NCI-H2081 treated with DMSO at 0.1 percent for 48 hours (cell line): ENCODE data around the gene P2RX5.
"Not testable (repeated sequence)": the region's sequence is repeated elsewhere in the genome, so short reads cannot be mapped to it uniquely, and the experiment has no call there.

Experiments
- DNase-seq: peaks from one replicate; lab custom pipeline; 2025; lab: John Stamatoyannopoulos, UW

Gene P2RX5, protein sequence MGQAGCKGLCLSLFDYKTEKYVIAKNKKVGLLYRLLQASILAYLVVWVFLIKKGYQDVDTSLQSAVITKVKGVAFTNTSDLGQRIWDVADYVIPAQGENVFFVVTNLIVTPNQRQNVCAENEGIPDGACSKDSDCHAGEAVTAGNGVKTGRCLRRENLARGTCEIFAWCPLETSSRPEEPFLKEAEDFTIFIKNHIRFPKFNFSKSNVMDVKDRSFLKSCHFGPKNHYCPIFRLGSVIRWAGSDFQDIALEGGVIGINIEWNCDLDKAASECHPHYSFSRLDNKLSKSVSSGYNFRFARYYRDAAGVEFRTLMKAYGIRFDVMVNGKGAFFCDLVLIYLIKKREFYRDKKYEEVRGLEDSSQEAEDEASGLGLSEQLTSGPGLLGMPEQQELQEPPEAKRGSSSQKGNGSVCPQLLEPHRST

DNA sequence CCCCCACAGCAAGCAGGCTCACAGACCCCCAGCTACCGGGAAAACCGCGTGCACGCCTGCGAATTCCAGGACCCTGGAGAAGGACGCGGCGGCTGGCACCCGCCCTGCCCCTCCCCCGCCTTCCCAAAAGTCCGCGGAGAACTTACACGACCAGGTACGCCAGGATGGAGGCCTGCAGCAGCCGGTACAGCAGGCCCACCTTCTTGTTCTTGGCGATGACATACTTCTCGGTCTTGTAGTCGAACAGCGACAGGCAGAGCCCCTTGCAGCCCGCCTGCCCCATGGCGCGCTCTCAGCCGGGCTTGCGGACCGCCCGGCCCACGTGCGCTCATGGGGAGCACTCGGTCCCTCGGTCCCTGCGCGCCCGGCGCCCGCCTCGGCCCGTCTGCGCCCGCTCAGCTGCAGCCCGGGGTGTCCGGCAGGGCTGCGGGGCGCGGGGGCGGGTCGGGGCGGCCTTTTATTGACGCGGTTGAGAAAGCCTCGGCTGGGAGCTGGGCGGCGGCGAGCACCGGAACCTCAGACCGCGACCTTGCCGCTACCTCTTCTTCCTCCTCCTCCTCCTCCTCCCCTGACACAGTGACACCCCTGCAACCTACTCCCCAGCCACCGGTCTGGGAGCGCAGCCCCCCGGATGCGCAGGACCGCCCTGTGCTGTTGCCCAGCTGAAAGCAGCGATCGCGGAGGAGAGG, at the start of gene P2RX5:
Gene P2RX5, minus strand, starts transcription at position 433 of the 689 bp plus-strand sequence. Its CDS starts 150 bp downstream, at position 283.
- no peak for DNase-seq

DNA sequence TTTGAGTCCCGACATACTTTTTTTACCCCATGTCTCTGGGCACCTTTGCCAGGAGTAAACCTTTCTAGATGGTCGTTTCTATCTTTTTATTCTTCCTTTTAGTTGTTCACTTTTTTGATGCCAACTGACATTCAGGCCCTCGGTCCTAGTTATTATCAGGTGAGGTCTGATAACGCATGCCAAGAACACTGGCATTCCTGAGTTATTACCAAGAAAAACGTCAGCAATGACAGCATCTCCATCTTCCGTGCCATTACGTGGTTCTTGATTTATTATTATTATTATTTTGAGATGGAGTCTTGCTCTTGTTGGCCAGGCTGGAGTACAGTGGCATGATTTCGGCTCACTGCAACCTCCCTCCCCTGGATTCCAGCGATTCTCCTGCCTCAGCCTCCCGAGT, 49.1 kb upstream of the P2RX5 start:
- DNase-seq = no peak

GRCh38 chr17:3744014-3744413, 48.1 kb upstream of the P2RX5 start:
- no peak for DNase-seq

DNA sequence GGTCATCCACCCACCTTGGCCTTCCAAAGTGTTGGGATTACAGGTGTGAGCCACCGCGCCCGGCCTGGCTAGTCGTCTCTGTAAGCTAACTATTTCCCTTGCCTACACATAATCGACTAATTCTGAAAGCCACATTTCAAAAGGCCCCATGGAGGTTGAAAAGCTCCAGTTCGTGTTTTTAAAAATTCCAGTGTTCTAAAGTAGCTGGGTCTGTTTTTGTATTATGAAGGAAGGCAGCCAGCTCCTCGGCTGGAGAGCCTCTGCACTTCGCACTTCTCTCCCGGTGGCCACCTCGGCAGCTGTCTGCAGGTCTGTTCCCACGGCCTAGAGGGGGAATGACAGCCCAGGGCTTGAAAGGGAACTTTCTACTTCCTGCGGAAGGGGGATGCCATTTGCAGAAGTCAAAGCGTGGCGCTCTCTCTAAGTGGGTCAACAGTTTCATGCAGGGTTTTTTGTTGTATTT, 44.7 kb upstream of the P2RX5 start:
- no peak for DNase-seq

DNA sequence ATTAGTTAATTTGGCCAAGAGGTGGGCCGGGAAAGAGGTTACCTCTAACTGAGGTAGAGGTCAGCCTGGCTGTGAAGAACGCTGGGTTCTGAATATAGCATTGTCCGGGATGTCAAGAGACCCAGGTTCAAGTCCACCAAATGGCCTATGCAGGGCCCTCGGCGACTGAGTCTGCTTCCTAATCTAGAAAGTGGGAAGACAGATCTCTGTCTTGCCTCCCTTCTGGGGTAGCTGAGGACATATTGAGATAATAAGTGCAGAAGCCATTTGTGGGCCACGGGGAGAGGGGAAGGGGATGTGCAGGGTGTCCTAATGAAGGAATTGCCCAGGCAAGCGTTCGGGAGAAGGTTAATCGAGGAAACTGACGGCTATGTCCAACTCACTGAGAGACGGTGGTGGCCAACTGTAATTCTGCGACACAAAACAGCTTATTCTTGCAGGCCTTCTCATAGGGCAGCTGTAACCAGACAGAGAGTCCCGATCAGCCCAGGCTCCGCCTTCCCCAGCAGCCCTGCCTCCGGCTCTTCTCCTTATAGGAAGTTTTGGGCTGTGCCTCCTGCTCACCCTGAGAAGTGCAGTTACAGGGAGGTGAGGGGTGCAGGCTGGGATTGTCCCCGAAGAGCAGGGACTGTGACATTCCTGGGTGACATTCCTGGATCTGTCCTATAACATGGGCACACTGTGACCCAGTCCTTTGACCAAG, 43.6 kb upstream of the P2RX5 start:
- no peak for DNase-seq

- DNase-seq = no peak
Measured at GRCh38 chr17:3738562-3739295, 42.8 kb upstream of the P2RX5 start.

- no peak for DNase-seq
Measured at GRCh38 chr17:3735515-3735914, 39.6 kb upstream of the P2RX5 start.

DNA sequence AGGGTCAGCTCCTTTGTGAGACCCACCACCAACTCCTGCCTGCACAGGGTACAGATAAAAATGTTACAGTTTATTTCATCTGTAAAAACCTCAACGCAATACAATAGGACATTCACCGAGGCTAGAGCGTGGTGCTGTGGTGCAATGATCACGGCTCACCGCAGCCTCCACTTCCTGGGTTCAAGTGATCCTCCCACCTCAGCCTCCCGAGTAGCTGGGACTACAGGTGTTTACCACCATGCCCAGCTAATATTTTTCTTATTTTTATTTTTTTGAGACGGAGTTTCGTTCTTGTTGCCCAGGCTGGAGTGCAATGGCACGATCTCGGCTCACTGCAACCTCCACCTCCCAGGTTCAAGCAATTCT, 38.9 kb upstream of the P2RX5 start:
- DNase-seq = not testable (repeated sequence)

DNA sequence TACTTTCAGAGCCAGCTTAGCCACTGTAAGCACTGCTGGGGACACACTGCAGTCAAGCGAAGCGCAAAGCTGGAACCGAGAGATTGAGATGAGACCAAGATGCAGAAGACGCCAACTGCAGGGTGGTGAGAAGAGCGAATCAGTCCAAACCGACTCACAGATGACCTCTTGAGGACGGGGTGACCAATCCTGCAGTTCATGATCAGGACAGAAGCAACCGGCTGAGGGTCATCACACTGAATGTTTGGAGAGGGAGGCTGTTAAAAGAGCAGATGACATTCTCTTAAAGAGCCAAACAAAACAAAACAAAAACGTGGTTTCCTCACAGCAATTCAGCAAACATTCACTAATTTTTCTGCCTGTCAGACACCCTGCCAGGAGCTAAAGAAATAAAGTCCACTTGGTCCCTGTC, 36.3 kb upstream of the P2RX5 start:
- no peak for DNase-seq

DNA sequence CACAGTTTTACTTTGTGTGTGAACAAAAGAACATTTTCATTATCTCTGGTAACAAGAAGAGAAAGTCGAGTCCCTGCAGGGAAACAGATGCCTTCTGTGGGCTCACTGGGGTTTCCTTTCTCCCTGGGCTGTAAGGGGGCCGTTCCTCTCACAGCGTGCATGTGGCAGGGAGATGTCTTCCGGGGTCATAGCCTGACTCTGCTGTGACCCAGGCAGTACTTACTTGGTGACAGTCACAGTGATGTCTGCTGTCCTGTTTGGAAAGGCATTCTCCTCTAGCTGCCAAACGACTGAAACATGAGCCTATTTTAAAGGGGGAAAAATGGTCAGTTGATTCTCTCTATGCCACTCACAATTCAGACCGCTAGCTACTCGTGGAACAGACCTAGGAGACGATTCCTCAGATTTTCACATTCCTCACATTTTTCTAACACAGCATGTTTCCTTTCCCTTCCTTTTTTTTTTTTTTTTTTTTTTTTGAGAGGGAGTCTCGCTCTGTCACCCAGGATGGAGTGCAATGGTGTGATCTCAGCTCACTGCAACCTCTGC, 35.0 kb upstream of the P2RX5 start:
- no peak for DNase-seq

DNA sequence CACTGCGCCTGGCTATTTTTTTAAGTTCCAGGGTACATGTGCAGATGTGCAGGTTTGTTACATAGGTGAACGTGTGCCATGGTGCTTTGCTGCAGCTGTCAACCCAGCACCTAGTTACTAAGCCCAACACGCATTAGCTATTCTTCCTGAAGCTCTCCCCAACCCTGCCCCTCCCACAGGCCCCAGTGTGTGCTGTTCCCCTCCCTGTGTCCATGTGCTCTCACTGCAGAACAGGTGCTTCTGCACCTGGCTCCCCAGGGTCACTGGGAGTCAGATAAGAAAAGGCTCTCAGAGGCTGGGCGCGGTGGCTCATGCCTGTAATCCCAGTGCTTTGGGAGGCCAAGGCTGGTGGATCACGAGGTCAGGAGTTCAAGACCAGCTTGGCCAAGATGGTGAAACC, 33.9 kb upstream of the P2RX5 start:
- no peak for DNase-seq

DNA sequence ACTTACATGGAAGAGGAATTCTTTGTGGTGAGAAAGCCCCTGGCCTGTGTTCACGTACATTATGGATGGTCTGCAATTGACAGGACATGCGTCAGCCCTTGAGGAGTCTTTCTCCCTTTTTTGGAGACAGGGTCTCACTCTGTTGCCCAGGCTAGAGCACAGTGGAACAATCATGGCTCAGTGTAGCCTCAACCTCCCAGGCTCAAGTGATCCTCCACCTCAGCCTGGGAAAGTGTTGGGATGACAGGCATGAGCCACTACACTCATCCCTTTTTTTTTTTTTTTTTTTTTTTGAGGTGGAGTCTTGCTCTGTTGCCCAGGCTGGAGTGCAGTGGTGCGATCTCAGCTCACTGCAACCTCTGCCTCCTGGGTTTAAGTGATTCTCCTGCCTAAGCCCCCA, 32.1 kb upstream of the P2RX5 start:
- not testable (repeated sequence) for DNase-seq

DNA sequence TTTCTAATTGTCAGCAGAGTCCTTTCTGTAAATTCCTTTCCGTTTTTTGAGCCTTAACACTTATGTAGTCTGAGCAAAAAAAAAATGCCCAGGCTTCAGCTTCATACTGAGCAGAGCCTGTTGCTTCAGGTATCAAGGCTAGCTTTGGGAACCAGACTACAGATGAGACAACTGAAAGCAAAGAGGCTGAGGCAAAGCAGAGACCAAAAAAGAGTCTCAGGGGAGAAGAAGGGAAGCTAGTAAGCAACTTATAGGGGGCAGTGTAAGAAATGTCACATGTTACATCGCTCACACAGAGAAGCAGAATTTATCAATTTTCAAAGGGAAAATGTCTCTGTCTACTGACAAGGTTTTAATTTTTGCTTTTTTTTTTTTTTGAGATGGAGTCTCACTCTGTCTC, 31.1 kb upstream of the P2RX5 start:
- DNase-seq = no peak

DNA sequence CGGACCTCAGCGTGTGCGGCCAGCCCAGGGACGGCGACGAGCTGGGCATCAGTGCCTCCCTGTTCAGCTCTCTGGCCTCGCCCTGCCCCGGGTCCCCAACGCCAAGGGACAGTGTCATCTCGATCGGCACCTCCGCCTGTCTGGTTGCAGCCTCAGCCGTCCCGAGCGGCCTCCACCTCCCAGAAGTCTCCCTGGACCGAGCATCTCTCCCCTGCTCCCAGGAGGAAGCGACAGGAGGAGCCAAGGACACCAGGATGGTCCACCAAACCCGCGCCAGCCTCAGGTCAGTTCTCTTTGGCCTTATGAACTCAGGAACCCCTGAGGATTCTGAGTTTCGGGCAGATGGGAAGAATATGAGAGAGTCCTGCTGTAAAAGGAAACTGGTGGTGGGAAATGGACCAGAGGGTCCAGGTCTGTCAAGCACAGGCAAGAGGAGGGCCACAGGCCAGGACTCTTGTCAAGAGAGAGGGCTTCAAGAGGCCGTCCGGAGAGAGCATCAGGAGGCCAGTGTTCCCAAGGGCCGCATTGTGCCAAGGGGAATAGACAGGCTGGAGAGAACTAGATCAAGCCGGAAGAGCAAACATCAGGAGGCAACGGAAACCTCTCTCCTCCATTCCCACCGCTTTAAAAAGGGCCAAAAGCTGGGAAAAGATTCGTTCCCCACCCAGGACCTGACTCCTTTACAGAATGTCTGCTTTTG, 28.6 kb upstream of the P2RX5 start:
- no peak for DNase-seq

DNA sequence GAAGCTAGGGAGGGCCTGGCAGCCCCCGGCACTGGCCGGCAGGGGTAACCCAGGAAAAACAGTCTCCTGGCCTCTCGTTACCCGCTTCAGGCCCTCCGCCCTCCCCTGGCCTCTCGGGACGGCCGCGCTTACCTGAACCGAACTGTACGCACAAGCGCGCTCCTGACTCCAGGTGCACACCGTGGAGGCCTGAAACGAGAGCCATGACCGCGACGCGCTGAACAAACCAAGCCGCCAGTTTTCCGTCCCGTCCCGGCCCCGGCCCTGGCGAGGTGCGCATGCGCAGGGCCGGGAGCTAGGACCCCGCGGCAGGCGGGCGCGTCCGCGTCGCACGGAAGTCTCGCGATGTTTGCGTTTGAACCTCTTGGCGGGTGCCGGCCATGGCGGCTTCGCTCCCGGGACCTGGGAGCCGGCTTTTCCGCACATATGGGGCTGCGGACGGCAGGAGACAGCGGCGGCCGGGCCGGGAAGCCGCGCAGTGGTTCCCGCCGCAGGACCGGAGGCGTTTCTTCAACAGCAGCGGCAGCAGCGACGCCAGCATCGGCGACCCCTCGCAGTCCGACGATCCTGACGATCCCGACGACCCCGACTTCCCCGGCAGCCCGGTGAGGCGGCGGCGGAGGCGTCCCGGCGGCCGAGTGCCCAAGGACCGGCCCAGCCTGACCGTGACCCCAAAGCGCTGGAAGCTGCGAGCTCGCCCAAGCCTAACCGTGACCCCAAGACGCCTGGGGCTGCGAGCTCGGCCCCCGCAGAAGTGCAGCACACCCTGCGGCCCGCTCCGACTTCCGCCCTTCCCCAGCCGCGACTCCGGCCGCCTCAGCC, 27.8 kb upstream of the P2RX5 start, which contains the start of gene HASPIN:
Gene HASPIN, plus strand, starts transcription at position 348 of the 822 bp plus-strand sequence. Its CDS starts 33 bp downstream, at position 381.
- DNase-seq = peak; percentile 23

GRCh38 chr17:3723188-3723555, 27.2 kb upstream of the P2RX5 start:
- DNase-seq = no peak

- no peak for DNase-seq
Measured at GRCh38 chr17:3722716-3723115, 26.8 kb upstream of the P2RX5 start.

DNA sequence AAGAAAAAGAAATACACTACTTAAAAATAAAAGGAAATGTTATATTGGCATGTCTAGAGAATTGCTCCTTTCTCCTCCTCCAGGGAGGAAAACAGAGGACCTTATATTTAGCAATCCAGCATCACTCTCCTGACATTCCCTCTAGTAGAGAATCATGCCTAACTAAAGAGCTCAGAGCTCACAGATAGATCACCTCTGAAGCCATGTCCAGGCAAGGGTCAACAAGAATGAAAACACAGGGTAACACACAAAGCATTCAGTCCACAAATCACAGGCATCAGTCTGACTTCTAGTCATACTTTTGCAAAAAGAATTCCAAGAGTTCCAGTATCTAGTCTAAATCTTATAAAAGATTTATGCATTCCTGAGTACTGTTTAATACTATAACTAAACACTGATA, 23.3 kb upstream of the P2RX5 start:
- DNase-seq = no peak

GRCh38 chr17:3718201-3718600, 22.2 kb upstream of the P2RX5 start:
- DNase-seq = no peak

DNA sequence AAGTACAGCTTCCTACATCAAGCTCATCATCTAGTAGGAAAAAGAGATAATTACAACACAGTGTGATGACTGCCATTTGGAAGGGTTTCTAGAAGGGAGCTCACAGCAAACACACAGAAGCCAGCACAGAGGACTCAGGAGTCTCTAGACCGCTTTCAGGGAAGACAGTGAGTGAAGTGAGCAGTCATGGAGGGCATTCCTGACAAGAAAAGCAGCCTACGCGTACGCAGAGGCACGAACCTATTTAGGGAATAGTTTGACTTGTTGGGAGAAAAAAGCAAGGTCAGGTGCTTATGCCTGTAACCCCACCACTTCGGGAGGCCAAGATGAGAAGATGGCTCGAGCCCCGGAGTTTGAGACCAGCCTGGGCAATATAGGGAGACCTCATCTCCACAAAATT, 19.3 kb upstream of the P2RX5 start:
- no peak for DNase-seq
